HepG2 (cell line): ENCODE results near the gene ST6GALNAC2. TPM values are rescaled to one million over a fixed set of nuclear protein-coding genes. Genes with fewer than 3 reads are reported as not detected.

Source experiments
- BCL6 ChIP-seq: IDR thresholded peaks from 2 replicates; pipeline ENCODE4 v1.6.1; 2016; ENCODE audit warnings: missing genetic modification reagents, missing compliant biosample characterization
- EHMT2 ChIP-seq: fragments of 200-600 bp; sonication (generic); IDR thresholded peaks from 2 replicates; pipeline ENCODE4 v1.7.0; 2017; ENCODE audit warnings: antibody characterized with exemption, low read depth, low read length, borderline replicate concordance
- ETV6 ChIP-seq: sonication (generic); formaldehyde crosslinking; conservative IDR thresholded peaks from 2 replicates; pipeline ENCODE4 v1.4.0; 2020; ENCODE audit warnings: missing genetic modification reagents
- FOXP1 ChIP-seq, 2 experiments: fragments of 450-650 bp in 1 of 2; IDR thresholded peaks; 2 replicates each; pipeline ENCODE4 v1.6.1; 2017 to 2018; ENCODE audit warnings: antibody characterized with exemption in 1 of 2
- IKZF1 ChIP-seq: fragments of 450-650 bp; IDR thresholded peaks from 2 replicates; pipeline ENCODE4 v1.7.1; 2016
- JARID2 ChIP-seq: sonication (generic); formaldehyde crosslinking; IDR thresholded peaks from 2 replicates; pipeline ENCODE4 v1.8.1; 2023; ENCODE audit warnings: missing genetic modification reagents, inconsistent platforms; ENCODE audit not compliant: insufficient replicate concordance
- PBX2 ChIP-seq: IDR thresholded peaks from 2 replicates; pipeline ENCODE4 v1.6.1; 2016; ENCODE audit warnings: control low read depth
- PHF8 ChIP-seq: sonication (generic); formaldehyde crosslinking; IDR thresholded peaks from 2 replicates; pipeline ENCODE4 v1.5.0; 2020; ENCODE audit warnings: missing genetic modification reagents
- RXRA ChIP-seq: sonication (generic); formaldehyde crosslinking; IDR thresholded peaks from 2 replicates; pipeline ENCODE4 v1.5.1; 2020; ENCODE audit warnings: missing genetic modification reagents
- SCMH1 ChIP-seq: sonication (generic); formaldehyde crosslinking; IDR thresholded peaks from 2 replicates; pipeline ENCODE4 v1.9.0; 2021; ENCODE audit warnings: missing genetic modification reagents, mild to moderate bottlenecking, borderline replicate concordance
- SNAPC2 ChIP-seq: sonication (generic); formaldehyde crosslinking; IDR thresholded peaks from 2 replicates; pipeline ENCODE4 v1.8.1; 2022; ENCODE audit warnings: mild to moderate bottlenecking, missing genetic modification reagents
- SRF ChIP-seq: IDR thresholded peaks from 2 replicates; pipeline ENCODE4 v1.6.1; 2011; ENCODE audit warnings: mild to moderate bottlenecking, low read depth, low read length, moderate library complexity
- THAP11 ChIP-seq: IDR thresholded peaks from 2 replicates; pipeline ENCODE4 v1.6.1; 2016; ENCODE audit warnings: missing biosample characterization, missing genetic modification reagents
- TSC22D2 ChIP-seq: sonication (generic); formaldehyde crosslinking; IDR thresholded peaks from 2 replicates; pipeline ENCODE4 v1.5.1; 2020; ENCODE audit warnings: missing genetic modification reagents, mild to moderate bottlenecking, borderline replicate concordance
- ZBTB38 ChIP-seq: sonication (generic); formaldehyde crosslinking; IDR thresholded peaks from 2 replicates; pipeline ENCODE4 v1.5.1; 2020; ENCODE audit warnings: mild to moderate bottlenecking, missing genetic modification reagents
- ZBTB39 ChIP-seq: sonication (generic); formaldehyde crosslinking; IDR thresholded peaks from 2 replicates; pipeline ENCODE4 v1.5.0; 2020; ENCODE audit warnings: missing genetic modification reagents
- ZBTB46 ChIP-seq: sonication (generic); formaldehyde crosslinking; IDR thresholded peaks from 2 replicates; pipeline ENCODE4 v1.4.0; 2020; ENCODE audit warnings: mild to moderate bottlenecking, missing genetic modification reagents, borderline replicate concordance
- ZFP1 ChIP-seq: IDR thresholded peaks from 2 replicates; pipeline ENCODE4 v1.6.1; 2016
- ZNF317 ChIP-seq: sonication (generic); formaldehyde crosslinking; IDR thresholded peaks from 2 replicates; pipeline ENCODE4 v1.5.0; 2020; ENCODE audit warnings: mild to moderate bottlenecking, missing genetic modification reagents
- ZNF33A ChIP-seq: sonication (generic); formaldehyde crosslinking; IDR thresholded peaks from 2 replicates; pipeline ENCODE4 v1.5.1; 2020; ENCODE audit warnings: missing genetic modification reagents, mild to moderate bottlenecking, moderate library complexity, borderline replicate concordance
- ZNF451 ChIP-seq: sonication (generic); formaldehyde crosslinking; IDR thresholded peaks from 2 replicates; pipeline ENCODE4 v1.5.0; 2020; ENCODE audit warnings: mild to moderate bottlenecking, missing genetic modification reagents
- polyA plus RNA-seq, 8 experiments: library from polyadenylated mRNA; depleted of rRNA in 3 of 8; stranded (reverse) in 7 of 8; unstranded in 1 of 8; fragments of >200 nt; fragmentation: Illumina TruSeq in 4 of 8; extraction: Trizol in 4 of 8; gene quantifications; 2 replicates each; pipeline versions ENCODE4 v1.2.1 to v1.2.3, GENCODE V29; 2011 to 2016; ENCODE audit warnings: low read depth in 4 of 8, missing spikeins in 1 of 8, mixed read lengths in 1 of 8; ENCODE audit not compliant: insufficient read depth in 1 of 8
- total RNA-seq, 5 experiments: library from RNA; depleted of rRNA; stranded (reverse); fragments of >200 nt; fragmentation: Illumina TruSeq; extraction: Trizol; gene quantifications; 2 replicates each; pipeline ENCODE4 v1.2.3, GENCODE V29; 2016; ENCODE audit warnings: low read depth in 1 of 5

Gene ST6GALNAC2
- total and polyA plus RNA-seq, 2 of the 13 experiments (the other 11 are each of a cell fraction or from before 2014, with no cell fraction given), result 0.12 to 0.49 TPM

GRCh38 chr17:76612977-76613851, 27.6 kb upstream of the ST6GALNAC2 start (continued):
- TF ChIP-seq ZNF451 (CRISPR knock-in tag), result no peak
- TF ChIP-seq ZFP1 (CRISPR knock-in tag), result no peak
- no peak for TF ChIP-seq ZBTB46 (CRISPR knock-in tag)
- TF ChIP-seq SRF, result 0 out of 2 replicates have a peak, but pooled peaks have one; percentile 16
- TF ChIP-seq ZBTB39 (CRISPR knock-in tag), result no peak
- TF ChIP-seq EHMT2, result no peak; the same call in 1 of the 2 replicates
- no peak for TF ChIP-seq JARID2 (CRISPR knock-in tag)
- no peak for TF ChIP-seq TSC22D2 (CRISPR knock-in tag)
- no peak; the same call in 1 of the 2 replicates for TF ChIP-seq SNAPC2 (CRISPR knock-in tag)
- no peak for TF ChIP-seq PHF8 (CRISPR knock-in tag)
- no peak for TF ChIP-seq ZNF33A
- no peak for TF ChIP-seq FOXP1 (IDR thresholded peaks at IDR 0.05)
- TF ChIP-seq FOXP1 (CRISPR knock-in tag; IDR thresholded peaks at IDR 0.05), result no peak
- TF ChIP-seq PBX2 (CRISPR knock-in tag), result peak; percentile 94
- 0 out of 2 replicates have a peak, but pooled peaks have one; percentile 26 for TF ChIP-seq THAP11
- no peak for TF ChIP-seq IKZF1
- no peak for TF ChIP-seq BCL6
- no peak for TF ChIP-seq ZNF317 (CRISPR knock-in tag)
- no peak for TF ChIP-seq SCMH1 (CRISPR knock-in tag)
- no peak for TF ChIP-seq ETV6 (CRISPR knock-in tag)
- 0 out of 2 replicates have a peak, but pooled peaks have one; percentile 39 for TF ChIP-seq RXRA (CRISPR knock-in tag)
- TF ChIP-seq ZBTB38 (CRISPR knock-in tag), result peak; percentile 46; the same call in 1 of the 2 replicates
